OCI-LY1 (cell line): ENCODE data around the gene HSF5.
A peak's percentile ranks its signal among the peaks of the same experiment; 100 is the strongest.

Experiments
- H2AFZ ChIP-seq: fragments of 200-600 bp; sonication (generic), shearing (Covaris generic); 2 replicates; pipeline ENCODE4 v1.6.0; 2014; ENCODE audit warnings: antibody characterized with exemption, mild to moderate bottlenecking, low read length
- H3F3A ChIP-seq: fragments of 200-600 bp; sonication (generic), shearing (Covaris generic); 2 replicates; pipeline ENCODE4 v1.6.0; 2014; ENCODE audit warnings: mild to moderate bottlenecking, antibody characterized with exemption, low read length, moderate library complexity; ENCODE audit not compliant: insufficient read depth
- H3K27ac ChIP-seq: fragments of 200-600 bp; sonication (generic); 2 replicates; pipeline ENCODE4 v1.5.1; 2014; ENCODE audit warnings: low read length, mixed run types, mild to moderate bottlenecking, low read depth; ENCODE audit not compliant: poor library complexity, severe bottlenecking
- H3K27me3 ChIP-seq: fragments of 200-600 bp; sonication (generic); 2 replicates; pipeline ENCODE4 v1.6.0; 2014; ENCODE audit warnings: antibody characterized with exemption, mild to moderate bottlenecking, low read length, moderate library complexity; ENCODE audit not compliant: insufficient read depth
- H3K36me3 ChIP-seq: fragments of 200-600 bp; sonication (generic); 2 replicates; pipeline ENCODE4 v1.6.1; 2014; ENCODE audit warnings: mild to moderate bottlenecking, antibody characterized with exemption, low read length, moderate library complexity, mixed read lengths; ENCODE audit not compliant: insufficient read depth
- H3K4me1 ChIP-seq: fragments of 200-600 bp; sonication (generic); 2 replicates; pipeline ENCODE4 v1.5.1; 2014; ENCODE audit warnings: mild to moderate bottlenecking, low read length, moderate library complexity; ENCODE audit not compliant: insufficient read depth, severe bottlenecking
- H3K4me2 ChIP-seq: fragments of 200-600 bp; sonication (generic), shearing (Covaris generic); 2 replicates; pipeline ENCODE4 v1.6.1; 2014; ENCODE audit warnings: low read length
- H3K4me3 ChIP-seq: fragments of 200-600 bp; sonication (generic); 2 replicates; pipeline ENCODE4 v1.5.1; 2014; ENCODE audit warnings: low read length, low read depth, mild to moderate bottlenecking, mixed read lengths; ENCODE audit not compliant: poor library complexity, severe bottlenecking
- H3K79me2 ChIP-seq: fragments of 200-600 bp; shearing (Covaris generic); 2 replicates; pipeline ENCODE4 v1.6.1; 2016; ENCODE audit warnings: mixed run types, low read length, mixed read lengths; ENCODE audit not compliant: insufficient read depth
- H3K9ac ChIP-seq: fragments of 200-600 bp; sonication (generic), shearing (Covaris generic); 2 replicates; pipeline ENCODE4 v1.6.1; 2014; ENCODE audit warnings: mild to moderate bottlenecking, low read length, mixed read lengths
- H3K9me2 ChIP-seq: fragments of 200-600 bp; sonication (generic), shearing (Covaris generic); 2 replicates; pipeline ENCODE4 v1.6.1; 2014; ENCODE audit warnings: low read depth, mild to moderate bottlenecking, low read length, mixed read lengths
- H3K9me3 ChIP-seq: fragments of 200-600 bp; shearing (Covaris generic); 2 replicates; pipeline ENCODE4 v1.6.1; 2014; ENCODE audit warnings: low read length, mixed read lengths
- H4K20me1 ChIP-seq: fragments of 200-600 bp; sonication (generic), shearing (Covaris generic); 2 replicates; pipeline ENCODE4 v1.6.0; 2016; ENCODE audit warnings: mild to moderate bottlenecking, low read length; ENCODE audit not compliant: insufficient read depth
- EZH2 ChIP-seq: fragments of 200-600 bp; sonication (generic), shearing (Covaris generic); IDR thresholded peaks from 2 replicates; pipeline ENCODE4 v1.8.0; 2017; ENCODE audit warnings: borderline replicate concordance, mixed run types, mild to moderate bottlenecking, antibody characterized with exemption, low read length, moderate library complexity, mixed read lengths
- TF ChIP-seq, protein P1 (sequence below): fragments of 200-600 bp; sonication (generic), shearing (Covaris generic); IDR thresholded peaks from 2 replicates; pipeline ENCODE4 v1.5.1; 2017; ENCODE audit warnings: mild to moderate bottlenecking, antibody characterized with exemption, low read length, moderate library complexity, mixed read lengths

Gene HSF5

DNA sequence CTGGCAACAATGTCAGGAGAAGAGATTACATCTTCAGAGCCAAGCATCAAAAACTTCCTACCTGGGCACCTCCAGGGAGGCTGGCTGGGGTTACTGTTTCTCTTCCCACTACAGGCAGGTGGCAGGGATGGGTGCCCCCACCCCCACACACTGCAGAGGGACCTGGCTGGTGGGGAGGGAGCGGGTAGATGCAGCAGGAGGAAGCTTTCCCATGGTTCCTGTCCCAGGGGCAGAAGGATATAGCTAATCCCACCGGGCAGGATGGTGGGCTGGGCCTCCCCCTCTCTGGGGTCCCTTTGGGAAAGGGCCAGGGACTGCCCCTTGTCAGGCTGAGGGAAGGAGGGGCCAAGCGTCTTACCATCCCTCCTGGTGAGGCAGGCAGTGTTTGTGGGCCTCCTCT is 42.9 kb upstream of the HSF5 start:
- H3K4me3 ChIP-seq = peak overlapping the region; percentile 52
- TF ChIP-seq EZH2 = no peak
- TF ChIP-seq, protein P1, sequence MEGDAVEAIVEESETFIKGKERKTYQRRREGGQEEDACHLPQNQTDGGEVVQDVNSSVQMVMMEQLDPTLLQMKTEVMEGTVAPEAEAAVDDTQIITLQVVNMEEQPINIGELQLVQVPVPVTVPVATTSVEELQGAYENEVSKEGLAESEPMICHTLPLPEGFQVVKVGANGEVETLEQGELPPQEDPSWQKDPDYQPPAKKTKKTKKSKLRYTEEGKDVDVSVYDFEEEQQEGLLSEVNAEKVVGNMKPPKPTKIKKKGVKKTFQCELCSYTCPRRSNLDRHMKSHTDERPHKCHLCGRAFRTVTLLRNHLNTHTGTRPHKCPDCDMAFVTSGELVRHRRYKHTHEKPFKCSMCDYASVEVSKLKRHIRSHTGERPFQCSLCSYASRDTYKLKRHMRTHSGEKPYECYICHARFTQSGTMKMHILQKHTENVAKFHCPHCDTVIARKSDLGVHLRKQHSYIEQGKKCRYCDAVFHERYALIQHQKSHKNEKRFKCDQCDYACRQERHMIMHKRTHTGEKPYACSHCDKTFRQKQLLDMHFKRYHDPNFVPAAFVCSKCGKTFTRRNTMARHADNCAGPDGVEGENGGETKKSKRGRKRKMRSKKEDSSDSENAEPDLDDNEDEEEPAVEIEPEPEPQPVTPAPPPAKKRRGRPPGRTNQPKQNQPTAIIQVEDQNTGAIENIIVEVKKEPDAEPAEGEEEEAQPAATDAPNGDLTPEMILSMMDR = no peak
- H2AFZ ChIP-seq = no peak overlapping the region
- H3K36me3 ChIP-seq = no peaks in the 10 kb centered on the region
- no peaks in the 10 kb centered on the region for H3K9me3 ChIP-seq
- H3F3A ChIP-seq = no peaks in the 10 kb centered on the region
- H3K27me3 ChIP-seq = peaks cover 17% of the 10 kb centered on the region
- H3K27ac ChIP-seq = no peak overlapping the region
- H3K9me2 ChIP-seq = no peaks in the 10 kb centered on the region
- no peaks in the 10 kb centered on the region for H3K4me1 ChIP-seq
- H3K4me2 ChIP-seq = peak overlapping the region; percentile 70
- no peak overlapping the region for H3K9ac ChIP-seq
- H4K20me1 ChIP-seq = no peaks in the 10 kb centered on the region
- H3K79me2 ChIP-seq = no peaks in the 10 kb centered on the region

DNA sequence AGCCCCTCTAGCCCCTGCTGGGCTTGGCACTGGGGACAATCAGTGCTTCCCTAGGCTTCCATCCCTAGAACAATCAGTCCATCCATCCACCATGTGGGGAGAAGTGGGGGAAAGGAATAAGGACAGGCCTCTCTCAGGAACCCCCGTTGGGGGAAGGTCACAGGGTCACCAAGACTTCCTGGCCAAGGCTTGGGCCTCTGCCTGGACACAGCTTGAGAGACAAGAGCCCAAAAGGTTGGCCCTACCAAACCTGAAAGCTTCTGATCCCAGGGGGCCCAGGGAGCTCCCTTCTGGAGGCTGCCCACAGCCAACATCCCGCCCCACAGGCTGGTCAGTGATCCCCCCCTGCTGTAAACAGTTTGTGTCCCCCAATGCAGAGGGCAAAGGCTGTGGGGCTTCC is 42.4 kb upstream of the HSF5 start:
- H3K36me3 ChIP-seq = no peaks in the 10 kb centered on the region
- no peak overlapping the region for H3K4me3 ChIP-seq
- H3K27me3 ChIP-seq = peaks cover 16% of the 10 kb centered on the region
- H3K9me2 ChIP-seq = no peaks in the 10 kb centered on the region
- no peaks in the 10 kb centered on the region for H3K4me1 ChIP-seq
- no peak for TF ChIP-seq EZH2
- TF ChIP-seq, protein P1 = no peak
- no peaks in the 10 kb centered on the region for H4K20me1 ChIP-seq
- no peak overlapping the region for H3K4me2 ChIP-seq
- H3K9me3 ChIP-seq = no peaks in the 10 kb centered on the region
- no peak overlapping the region for H3K9ac ChIP-seq
- H2AFZ ChIP-seq = no peak overlapping the region
- H3F3A ChIP-seq = no peaks in the 10 kb centered on the region
- no peak overlapping the region for H3K27ac ChIP-seq
- no peaks in the 10 kb centered on the region for H3K79me2 ChIP-seq

DNA sequence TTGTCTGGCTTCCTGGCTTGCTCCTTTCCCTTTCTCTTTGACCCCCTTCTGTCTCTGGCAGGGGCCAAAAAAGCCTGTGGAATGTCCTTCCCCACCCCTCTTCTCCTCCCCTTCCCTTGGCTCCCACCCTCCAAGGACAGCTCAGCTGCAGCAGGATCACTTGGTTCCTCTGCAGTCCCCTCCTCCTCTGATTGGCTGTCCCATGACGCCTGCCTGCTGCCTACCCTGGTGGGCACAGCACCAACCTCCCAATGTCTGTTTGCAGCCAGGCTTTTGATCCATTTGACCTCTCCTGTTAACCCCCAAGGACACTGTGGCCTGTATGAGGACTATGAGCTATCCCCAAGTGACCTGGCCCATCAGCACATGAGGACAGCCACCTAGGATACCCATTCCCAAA is 41.1 kb upstream of the HSF5 start:
- no peak overlapping the region for H3K4me3 ChIP-seq
- H3K9me3 ChIP-seq = no peaks in the 10 kb centered on the region
- no peak overlapping the region for H2AFZ ChIP-seq
- H3K4me1 ChIP-seq = no peaks in the 10 kb centered on the region
- TF ChIP-seq EZH2 = no peak
- TF ChIP-seq, protein P1 = no peak
- no peaks in the 10 kb centered on the region for H3K36me3 ChIP-seq
- H4K20me1 ChIP-seq = no peaks in the 10 kb centered on the region
- no peaks in the 10 kb centered on the region for H3F3A ChIP-seq
- H3K27ac ChIP-seq = no peak overlapping the region
- H3K79me2 ChIP-seq = no peaks in the 10 kb centered on the region
- H3K9me2 ChIP-seq = no peaks in the 10 kb centered on the region
- H3K9ac ChIP-seq = no peak overlapping the region
- H3K27me3 ChIP-seq = peaks cover 12% of the 10 kb centered on the region; the same call in 1 of the 2 replicates
- no peak overlapping the region for H3K4me2 ChIP-seq
